8988T (cell line): ENCODE measurements around the gene LMX1B.
A peak's percentile ranks its signal among the peaks of the same experiment; 100 is the strongest.

Experiments
- DNase-seq: peaks from one replicate; pipeline ENCODE4 v3.0.0; 2011

The LMX1B gene

DNA sequence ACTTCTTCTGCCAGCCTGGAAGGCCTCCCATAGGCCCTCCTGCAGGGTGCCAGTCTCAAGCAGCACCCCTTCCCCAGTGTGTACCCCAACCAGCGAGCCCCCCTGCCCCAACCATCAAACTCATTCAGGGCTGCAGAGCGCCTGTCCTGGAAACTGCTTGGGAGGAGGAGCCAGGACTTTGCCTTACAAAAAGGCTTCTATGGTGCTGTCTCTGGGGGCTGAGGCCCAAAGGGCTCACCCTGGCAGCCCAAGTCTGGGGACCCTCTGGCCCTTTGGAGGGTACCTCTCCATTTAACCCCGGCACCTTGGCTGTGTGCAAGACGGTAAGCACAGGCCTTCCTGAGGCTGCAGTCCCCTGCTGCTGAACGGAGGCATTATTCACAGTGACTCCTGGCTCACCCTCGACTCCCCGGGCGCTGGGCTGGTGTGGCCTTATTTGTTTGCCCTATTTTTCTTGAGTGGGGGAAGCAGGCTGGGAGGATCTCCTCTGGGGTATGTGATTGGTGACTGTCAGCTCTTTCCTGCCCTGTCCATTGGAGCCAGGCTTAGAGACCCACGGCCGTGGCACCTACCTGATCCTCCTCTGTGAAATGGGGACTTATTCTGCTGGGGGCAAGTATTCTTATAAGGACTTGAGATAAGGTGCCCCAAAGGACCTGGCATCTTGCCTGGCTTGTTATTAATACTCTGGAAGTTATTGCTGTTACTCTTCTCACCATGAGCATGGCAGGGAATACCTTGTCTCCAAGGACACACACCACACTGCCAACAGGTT is 5.8 kb downstream of the LMX1B start:
- peak; percentile 14 for DNase-seq

DNA sequence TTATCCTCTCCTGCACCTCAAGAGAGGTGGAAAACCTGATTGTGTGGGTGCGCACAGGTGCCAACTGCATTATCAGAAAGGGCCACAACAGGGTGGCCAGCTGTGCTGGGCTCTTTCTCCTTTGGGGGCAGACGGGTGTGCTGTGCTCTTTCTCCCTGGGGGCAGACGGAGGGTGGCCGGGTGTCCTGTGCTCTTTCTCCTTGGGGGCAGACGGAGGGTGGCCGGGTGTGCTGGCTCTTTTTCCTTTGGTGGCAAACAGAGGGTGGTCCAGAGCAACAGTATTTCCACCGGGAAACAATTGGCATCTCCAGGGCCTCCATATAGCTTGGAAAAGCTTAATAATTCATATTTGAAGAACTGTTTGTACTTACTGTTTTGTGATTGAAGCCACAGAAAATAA is 6.8 kb downstream of the LMX1B start:
- DNase-seq: peak; percentile 10

DNA sequence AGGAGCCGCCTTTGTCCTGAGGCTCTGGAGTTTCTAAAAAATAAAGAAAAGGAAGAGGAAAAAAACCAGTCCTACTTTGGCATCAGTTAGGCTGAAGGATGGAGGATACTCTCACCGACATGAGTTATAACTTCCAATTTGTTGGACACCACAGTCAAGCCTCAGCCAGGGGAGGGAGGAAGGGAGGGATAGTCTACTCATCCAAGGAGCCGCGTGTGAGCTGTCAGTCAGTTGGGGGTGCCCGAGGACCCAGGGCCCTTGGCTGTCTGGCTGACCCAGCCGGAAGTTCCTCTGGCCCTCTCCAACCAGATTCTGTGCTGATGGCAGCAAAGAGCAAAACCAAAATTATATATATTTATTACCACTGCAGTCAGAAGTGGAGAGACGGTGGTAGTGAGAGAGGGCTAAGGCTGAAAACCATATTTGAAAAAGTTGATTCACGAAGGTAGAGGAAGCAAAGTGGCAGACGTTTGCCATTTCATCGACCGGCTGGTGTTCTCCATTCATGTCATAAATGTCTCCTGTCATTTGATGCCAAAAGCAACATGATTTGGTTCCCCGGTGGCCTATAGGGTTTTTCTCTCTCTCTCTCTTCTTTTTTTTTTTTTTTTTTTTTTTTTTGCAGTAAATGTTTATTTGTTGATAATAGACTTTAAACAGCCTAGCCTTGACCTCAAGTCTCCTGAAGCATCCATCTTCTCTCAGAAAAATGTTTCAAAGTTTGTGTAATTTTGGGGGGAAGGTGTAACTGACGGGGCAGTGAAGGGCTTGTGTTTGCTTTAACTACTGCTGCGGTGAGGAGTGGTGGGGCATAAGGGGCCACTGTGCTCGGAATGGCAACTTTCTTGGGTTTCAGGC is 7.6 kb downstream of the LMX1B start:
- peak; percentile 17 for DNase-seq

DNA sequence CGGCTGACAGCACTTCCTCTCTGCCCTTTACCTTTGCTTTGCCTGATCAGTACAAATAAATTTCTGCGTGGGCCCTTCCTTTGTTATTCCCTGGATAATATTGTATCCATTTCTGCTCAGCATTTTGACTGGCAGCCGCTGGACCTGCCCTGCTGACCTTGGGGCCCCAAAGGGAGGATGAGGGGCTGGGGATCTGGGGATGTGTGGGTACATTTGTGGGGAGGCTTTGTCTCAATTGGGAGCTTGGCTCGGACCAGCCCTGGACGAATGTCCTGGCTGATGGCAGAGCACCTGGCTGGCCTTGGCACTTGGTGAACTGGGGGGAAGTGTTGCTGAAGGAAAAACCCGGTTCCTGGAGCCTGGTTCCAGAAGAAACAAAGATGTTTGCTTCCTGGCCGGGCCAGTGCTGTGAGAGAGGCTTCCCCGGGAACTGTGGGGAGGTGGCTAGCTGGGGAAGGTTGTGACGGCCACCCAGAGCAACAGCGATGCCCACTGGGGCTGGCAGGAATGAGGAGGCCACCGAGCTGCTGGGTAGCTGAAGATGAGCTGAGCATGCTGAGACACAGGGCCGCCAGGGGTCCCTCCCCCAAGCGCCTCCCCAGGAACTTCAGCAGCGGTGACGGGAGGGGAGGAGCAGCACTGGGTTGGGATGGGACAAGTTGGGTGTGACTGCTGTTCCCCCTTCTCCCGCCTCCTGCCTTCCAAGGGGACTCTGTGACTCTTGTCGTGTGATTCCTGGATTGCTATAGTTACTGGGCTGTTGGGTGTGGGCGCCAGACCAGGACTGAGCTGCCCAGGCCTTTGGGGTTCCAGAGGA is 8.4 kb downstream of the LMX1B start:
- DNase-seq: peak; percentile 29

DNA sequence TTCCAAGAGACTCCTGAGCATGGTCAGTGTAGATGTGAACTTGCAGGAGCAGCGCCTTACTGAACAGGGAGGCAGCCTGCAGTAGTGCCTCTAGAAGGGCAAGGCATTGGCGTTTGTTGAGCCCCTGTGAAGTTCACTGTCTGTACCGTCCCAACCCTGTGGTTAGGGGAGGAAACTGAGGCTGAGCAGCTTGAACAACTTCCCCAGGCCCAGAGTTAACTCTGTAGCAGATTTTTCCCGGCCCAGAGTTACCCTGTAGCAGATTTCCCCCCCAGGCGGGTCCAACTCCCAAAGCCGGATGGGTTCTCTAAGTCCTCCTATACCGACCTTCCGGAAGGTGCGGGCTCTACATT is 9.6 kb downstream of the LMX1B start:
- no peak for DNase-seq

DNA sequence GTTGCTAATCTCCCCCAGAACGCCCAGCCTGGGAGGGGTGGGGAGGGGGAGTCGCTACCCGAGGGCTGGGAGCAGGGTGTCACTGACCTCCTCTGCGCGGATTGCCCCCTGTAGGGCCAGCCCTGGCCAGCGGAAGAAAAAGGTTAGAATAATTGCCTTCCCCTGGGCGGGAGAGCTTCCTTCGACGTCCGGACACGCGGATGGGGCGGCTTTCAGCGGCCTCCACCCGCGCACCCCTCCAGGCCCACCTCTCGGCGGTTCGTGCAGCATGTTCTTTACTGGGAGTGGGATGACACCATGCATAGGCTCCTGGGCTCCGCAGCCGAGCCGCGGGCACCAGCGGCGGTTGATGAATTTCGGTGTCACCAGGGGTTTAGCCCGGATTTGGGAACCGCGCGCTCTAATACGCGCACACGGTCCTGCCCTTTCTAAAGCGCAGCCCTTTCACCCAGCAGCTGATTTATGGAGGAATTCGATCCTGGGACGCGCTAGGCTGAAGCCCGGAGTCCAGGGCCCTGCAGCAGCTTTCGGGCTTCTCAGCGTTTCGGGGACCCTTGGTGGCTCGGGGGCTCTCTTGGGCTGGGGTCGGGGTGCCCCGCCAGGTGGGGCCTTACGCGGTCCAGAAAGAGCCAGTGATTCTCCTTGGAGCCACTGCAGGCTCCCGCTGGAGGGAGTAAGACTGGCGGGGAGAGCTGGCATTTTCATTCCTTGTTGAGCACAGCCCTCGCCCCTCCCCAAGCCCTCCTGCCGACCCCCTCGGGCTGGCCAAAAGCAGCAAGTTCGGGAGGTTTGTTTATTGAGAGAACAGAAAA is 10.1 kb downstream of the LMX1B start:
- DNase-seq: peak; percentile 39

DNA sequence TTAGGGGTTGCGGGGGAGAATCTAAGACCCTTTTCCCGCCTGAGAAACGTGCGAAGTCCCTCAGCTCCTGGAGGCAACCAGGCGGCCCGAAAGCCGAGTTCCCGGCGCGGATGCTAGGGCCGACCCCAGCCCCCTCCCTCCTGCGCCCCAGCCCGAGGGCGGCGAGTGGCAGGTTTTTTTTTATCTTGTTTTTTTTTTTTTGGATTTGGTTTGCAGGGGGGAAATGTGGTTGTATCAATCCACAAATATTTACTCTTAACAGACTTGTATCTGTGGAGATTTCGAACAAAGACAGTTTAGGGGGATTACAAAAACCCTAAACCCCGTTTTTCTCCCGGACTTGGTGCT is 10.7 kb downstream of the LMX1B start:
- DNase-seq: no peak

DNA sequence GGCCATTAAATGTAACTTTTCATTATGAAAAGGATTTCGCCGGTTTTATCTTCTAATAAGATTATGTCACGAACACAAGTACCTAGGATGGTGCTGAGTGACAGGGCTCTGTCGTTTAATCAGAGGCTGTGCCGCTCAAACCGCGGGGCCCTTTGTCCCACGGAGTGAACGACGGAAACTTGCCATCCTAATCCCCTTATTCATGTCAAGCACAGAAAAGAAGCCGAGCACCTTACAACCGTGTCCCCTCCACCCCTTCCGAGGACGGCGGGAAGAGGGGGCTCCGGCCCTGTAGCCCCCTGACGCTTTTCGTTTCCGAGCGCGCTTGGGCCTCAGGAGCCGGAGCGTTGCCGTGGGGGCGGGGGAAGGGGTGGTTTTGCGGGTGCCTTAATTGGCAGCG is 11.2 kb downstream of the LMX1B start:
- DNase-seq: no peak

DNA sequence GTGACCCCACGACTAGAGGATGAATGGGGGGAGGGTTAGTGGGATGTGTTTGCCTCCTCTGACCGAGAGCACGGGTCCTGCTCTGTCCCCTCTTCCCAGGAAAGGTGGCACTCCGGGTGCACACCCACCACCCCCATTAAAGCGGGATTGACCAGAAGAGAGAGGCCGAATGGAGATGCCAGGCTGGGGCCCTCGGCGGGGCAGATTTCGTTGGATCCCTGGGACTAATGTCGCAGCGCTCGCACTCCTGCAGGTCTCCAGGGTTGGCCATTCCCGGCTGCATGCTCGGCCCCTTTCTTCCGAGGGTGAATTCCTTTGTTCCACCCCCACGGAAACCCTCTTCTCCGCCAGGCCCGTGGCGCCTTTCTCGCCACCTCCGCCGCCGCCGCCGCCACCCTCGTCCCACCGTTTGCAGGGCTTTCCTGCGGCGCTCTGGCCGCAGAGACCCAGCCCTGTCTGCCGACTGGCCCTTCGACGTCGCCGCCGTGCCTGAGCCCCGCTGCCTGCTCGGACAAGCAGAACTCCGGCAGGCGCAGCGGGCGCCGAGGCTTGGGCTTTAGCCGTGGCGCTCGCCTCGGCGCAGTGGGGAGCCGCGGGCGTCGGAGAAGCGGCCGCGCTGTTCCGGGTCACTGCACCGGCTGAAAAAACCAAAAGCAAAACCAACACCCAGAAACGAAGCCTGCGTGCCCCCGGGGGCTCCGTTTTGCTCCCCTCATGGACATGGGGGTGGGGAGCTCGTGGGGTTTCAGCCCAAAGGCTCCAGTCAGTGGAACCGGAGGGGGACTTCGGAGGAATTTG is 11.8 kb downstream of the LMX1B start:
- no peak for DNase-seq

DNA sequence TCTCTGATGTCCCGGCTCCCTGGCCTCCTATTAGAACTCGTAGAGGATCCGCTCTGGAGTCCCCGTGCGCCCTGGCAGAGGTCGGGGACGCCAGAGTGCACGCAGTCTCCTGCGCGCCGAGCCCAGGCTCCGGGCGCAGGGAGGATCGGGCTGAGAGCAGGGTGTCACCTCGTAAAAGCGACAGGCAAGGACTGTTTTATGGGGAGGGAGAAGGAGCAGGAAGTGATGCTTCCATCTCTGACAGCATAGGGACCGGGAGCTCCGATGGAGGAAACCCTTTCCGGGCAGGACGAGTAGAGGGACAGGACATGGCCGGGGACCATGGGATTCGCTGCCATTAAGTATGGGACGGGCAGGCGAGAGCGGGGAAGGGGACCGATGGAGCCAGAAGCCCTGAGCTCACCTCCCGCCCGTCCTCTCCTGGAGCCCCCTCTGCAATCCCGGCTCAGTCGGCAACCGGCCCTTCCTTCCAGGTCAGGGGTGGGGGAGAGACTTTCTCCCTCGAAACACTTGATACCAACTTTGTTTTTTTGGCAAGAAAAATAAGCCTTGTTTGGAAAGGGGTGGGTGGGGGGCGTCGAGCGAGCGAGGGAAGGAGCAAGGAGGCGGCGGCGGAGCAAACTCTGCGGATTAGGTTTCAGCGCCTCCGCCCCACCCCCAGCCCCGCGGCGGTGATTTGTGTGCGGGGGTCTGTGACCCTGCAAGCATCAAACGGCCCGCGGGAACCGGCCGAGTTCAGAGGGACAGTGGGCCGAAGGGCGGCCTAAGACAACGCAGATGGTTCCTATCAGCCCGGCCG is 12.6 kb downstream of the LMX1B start:
- no peak for DNase-seq

DNA sequence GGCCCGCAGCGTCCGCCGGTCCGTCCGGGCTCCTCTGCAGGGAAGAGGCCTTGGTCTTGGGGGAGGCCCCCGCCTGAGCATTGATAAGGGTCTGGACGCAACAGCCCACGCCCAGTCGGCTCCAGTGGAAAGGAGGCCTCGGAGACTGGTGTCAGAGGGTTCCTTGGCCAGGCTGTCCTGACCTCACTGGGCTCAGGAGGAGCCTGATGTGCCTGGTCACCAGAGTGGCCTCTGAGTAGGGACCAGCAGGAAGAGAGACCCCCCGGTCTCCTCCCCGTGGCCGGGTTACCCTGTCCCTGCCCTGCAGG is 13.2 kb downstream of the LMX1B start:
- DNase-seq: no peak

DNA sequence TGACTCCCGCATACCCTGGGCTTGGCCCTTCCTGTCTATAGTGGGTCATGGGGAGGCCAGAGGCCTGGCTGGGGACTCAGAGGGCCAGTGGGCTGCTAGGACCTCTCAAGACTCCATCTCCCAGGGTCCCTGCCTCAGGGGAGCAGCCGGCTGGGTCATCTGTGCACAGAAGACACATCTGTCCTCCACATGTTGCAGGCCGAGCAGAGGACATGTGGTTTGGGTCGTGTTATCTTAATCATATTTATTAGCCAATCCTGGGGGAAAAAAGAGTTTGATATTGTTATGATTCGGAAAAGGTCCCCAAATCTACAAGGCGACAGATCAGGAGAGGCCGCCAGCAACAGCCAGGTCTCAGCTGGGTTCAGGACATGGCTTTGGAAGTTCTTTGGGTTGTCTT is 14.4 kb downstream of the LMX1B start:
- DNase-seq: no peak

DNA sequence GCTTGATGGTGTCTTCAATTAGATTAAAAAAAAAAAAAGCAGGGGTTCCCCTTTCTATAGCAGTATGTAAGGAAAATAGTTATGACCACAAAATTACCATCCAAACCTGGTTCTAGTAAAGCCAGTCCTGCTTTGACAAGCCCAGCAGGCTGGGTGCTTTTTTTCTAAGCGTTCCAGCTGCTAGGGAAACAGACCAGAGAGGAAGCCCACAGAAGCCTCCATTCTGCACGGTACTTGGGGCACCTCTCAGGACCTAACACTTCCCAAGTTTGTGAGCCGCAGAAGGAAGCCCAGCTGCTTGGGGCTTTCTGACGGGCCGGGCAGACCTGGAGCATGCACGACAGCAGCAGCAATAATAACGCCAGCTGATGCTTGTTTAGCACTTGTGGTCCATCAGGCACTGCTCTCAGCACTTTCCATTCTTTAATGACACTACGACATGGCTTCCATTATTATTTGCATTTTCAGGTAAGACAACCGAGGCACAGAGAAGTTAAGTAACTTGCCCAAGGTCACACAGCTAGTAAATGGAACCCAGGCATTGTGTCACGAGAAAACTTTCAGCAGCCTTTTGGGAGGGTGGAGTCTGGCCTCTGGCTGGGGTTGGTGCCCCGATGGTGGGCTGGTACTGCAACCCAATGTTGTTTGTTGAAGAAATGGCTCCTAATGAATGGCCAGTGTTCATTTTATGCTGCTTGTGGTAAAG is 15.4 kb downstream of the LMX1B start:
- DNase-seq: no peak

DNA sequence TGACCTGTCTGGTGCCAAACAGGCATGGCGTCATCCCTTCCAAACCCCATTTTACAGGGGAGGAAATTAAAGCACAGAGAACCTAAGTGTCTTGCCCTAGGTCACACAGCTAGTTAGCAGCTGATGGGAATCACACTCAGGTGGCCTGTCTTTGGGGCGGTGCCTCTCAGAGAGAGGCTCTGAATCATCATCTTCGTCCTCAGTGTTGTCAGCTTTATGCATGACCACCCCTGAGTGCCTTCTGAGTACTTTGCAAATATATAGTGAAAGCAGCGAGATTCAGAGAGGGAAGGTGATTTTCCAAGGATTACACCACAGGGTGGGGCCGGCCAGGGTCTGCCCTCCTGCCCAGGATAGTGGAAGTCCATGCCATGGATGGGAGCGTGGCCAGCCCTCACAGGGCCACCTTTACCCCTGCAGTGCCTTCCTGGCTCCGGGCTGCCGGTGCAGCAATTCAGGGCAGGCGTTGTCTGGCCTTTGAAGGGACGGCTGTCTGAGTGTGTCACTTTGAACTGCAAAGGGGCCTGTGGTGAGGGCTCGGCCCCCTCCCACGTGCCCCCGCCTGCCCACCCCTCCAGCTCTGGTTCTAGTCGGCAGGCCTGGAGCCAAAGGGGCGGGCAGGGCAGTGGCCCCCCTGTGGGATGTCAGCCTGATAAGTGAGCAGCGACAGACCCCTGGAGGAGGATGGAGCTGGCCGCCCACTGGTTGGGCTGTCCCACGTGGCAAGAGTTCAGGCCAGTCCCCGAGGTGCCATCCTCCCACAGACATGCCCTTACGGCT is 16.9 kb downstream of the LMX1B start:
- DNase-seq: no peak

DNA sequence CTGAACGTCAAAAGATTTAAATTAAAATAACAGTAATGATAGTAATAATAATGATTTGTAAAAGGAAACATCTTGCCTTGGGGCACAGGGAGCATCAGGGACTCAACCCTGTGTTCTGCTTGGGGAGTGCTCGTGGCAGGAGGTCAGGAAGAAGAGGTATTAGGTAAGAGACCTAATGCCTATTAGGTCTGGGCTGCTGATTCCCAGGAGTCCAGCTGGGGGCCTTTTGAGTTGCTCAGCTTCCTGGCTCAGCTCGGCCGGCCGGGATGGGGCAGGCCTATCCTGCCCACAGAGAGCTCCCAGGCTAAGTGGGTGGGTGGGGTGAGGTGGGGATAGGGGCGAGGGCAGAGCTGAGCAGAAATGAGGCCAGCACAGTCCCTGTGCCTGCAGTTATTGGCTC is 17.5 kb downstream of the LMX1B start:
- no peak for DNase-seq

DNA sequence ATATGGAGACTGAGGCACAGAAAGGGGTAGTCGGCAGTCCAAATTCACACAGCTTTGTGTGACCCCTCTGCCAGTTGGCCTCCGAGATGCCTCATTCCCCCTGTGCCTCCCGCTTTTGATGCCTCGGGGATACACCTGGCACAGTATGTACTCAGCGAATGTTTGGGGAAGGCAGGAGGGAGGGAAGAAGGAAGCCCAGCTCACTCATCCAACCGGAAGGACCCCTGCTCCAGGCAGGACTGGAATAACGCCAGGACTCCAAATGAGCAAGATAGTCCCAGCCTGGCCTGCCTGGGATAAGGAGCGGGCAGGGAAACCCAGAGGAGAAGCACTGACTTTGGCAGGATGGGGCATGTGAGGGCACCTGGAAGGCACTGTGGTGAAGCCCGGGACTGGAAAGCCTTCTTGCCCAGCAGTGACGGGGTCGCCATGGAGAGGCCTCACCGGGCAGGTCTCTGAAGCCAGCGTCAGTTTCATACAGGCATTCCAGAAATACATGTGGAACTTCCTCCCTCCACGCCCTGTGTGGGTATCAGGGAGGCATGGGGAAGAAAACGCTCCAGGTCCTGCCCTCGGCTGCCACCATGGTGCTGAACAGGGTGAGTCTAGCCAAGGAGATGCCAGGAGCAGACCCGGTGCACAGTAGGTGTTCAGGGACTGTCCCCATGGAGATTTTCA is 20.3 kb downstream of the LMX1B start:
- no peak for DNase-seq

DNA sequence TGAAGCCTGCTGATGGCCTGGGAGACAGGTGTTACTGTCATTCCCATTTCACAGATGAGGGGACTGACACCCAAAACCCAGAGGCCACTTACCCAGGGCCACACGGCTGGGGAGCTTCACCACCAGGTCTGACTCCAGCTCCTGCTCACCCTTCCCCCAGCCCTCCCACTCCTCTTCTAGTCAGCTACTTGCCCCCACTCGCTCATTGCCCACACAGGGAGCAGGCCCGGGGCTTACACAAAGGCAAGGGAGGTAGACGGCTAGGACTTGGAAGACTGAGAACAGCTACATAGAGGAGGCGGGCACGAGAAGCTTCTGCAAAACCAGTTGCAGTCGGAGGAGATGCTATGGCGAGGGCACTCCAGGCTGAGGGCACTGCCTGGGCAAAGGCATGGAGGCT is 21.3 kb downstream of the LMX1B start:
- DNase-seq: no peak

DNA sequence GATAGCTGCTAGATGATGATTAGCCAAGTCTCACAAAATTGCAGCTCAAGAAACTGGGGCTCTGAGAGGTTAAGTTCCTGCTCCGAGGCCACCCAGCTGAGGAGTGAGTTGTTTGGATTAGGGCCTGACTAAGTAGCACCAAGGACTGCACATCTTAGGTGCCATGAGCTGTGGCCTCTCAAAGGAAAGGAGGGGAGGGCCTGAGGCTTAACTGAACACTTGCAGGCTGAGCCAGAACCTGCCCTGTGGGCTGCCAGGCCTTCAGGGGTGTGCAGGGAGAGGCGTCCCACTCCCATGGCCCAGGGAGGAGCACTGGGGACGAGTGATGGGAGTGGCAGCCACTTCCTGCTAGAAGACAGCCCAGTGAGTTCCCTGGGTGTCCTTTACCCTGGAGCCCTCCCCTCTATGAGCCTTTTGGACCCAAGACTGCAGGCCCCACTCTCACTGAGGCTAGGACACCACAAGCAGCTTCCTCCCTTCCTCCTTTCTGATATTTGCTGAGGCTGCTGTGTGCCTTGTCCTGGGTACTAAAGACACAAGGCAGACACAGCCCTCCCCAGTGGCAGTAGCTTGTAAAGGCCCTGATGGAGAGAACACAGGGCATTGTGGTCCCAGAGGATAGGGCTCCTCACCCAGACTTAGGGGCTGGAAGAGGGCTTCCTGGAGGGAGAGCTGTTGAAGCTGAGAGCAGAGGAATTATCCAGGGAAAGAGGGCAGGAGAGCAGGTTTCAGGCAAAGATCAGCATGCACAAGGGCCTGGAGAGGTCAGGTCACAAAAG is 22.1 kb downstream of the LMX1B start:
- DNase-seq: no peak
